GM12891 (cell line): ENCODE measurements around the gene LATS1.
"Not testable (repeated sequence)": the region's sequence is repeated elsewhere in the genome, so short reads cannot be mapped to it uniquely, and the experiment has no call there.

Source experiments
- PAX5 ChIP-seq: IDR thresholded peaks from 2 replicates; pipeline ENCODE4 v1.6.1; 2011; ENCODE audit warnings: low read length, moderate library complexity, mild to moderate bottlenecking; ENCODE audit not compliant: insufficient read depth, severe bottlenecking
- POLR2A ChIP-seq: IDR thresholded peaks from 2 replicates; pipeline ENCODE4 v1.6.1; 2011; ENCODE audit warnings: low read depth, low read length, control low read depth
- POLR2AphosphoS5 ChIP-seq: IDR thresholded peaks from 2 replicates; pipeline ENCODE4 v1.6.1; 2011; ENCODE audit warnings: low read depth, low read length, control low read depth
- POU2F2 ChIP-seq: IDR thresholded peaks from 2 replicates; pipeline ENCODE4 v1.6.1; 2011; ENCODE audit warnings: low read depth, mild to moderate bottlenecking, control low read depth, low read length, moderate library complexity
- TAF1 ChIP-seq: IDR thresholded peaks from 2 replicates; pipeline ENCODE4 v1.6.1; 2011; ENCODE audit warnings: low read depth, low read length, control low read depth

GRCh38 chr6:149672265-149672664, 45.6 kb downstream of the LATS1 start:
- TF ChIP-seq POLR2AphosphoS5, POLR2A, PAX5, TAF1, POU2F2: not testable (repeated sequence)
